Measurements from ENCODE around the gene TRABD.
"Not testable (repeated sequence)": the region's sequence is repeated elsewhere in the genome, so short reads cannot be mapped to it uniquely, and the experiment has no call there.

Gene TRABD, protein sequence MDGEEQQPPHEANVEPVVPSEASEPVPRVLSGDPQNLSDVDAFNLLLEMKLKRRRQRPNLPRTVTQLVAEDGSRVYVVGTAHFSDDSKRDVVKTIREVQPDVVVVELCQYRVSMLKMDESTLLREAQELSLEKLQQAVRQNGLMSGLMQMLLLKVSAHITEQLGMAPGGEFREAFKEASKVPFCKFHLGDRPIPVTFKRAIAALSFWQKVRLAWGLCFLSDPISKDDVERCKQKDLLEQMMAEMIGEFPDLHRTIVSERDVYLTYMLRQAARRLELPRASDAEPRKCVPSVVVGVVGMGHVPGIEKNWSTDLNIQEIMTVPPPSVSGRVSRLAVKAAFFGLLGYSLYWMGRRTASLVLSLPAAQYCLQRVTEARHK

DNA sequence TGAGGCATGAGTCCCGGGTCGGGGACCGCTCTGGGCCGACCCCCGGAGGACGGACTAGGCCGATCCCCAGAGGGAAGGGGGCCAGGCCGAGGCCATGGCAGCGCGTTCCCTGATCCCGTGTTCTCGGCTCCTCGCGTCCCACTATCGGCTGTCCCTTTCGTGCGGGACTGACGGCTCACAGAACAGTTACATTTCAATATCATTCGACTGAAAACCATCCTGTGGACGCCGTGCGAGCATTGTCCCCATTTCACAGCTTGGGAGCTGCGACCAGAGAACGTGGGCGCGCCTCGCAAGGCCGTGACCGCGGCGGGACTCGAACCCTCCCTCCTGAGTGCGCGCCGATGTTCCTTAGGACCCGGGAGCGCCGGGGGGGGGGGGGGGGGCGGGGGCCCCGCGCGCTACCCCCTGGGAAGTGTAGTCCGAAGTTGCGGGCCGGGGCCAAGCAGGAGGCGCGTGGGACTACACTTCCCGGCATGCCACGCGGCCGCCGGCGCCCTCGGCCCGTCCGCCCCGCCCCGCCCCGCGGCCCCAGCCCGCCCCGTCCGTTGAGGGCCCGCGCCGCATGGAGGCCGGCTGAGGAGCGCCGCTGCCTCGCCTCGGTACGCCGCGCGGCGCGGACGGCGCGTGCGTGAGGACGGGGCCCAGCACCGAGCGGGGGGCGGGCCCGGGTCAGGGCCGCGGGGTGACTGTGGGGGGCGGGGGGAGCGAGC, at the start of gene TRABD:
Gene TRABD, plus strand, starts transcription at position 539 of the 713 bp plus-strand sequence. CDS start 7,148 bp downstream, outside the sequence.
- peak; percentile 91 to 92 for DNase-seq

DNA sequence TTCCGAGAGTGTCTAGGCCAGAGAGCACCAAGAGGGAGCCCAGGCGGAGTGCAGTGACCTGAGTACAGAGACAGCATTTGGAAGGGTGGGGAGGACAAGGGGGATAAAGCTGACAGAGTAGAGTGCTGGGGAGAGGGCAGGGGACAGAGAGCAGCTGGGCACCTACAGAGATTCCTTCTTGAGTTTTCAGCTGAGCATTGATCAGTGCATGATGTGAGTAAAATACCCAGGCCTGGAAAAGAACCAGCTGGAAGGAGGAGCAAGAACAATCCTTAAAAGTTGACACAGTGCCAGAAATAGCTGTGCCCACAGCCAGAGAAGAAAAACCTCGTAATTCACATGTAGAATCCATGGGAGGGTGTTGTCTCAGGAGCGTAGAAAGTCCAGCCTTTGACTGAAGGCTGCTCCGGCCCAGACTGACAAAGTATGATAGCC, 49.1 kb upstream of the TRABD start:
- no peak for DNase-seq

DNA sequence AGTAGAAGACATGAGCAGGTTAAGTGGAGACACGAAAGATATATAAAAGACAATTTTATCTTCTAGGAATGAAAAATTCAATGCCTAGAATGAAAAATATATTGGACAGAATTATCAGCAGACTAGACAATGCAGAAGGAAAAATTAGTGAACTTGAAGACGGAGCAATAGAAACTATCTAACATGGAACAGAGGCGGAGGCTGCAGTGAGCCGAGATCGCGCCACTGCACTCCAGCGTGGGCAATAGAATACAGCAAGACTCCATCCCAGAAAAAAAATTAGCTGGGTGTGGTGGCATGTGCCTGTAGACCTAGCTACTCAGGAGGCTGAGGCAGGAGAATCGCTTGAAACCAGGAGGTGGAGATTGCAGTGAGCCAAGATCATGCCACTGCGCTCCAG, 48.4 kb upstream of the TRABD start:
- DNase-seq, result not testable (repeated sequence)

DNA sequence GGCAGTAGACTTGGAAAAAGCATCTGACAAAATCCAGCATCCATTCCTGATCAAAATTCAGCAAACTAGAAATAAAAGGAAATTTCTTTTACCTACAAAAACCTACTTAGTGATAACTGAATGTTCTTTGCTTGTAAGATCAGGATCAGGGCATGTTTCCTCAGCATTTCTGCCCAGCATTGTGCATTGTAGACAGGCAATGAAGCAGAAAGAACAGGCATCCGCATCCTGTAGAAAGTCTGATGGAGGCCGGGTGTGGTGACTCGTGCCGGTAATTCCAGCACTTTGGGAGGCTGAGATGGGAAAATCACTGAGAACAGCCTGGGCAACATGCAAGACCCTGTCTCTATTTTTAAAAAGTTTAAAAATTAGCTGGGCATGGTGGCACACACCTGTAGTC, 47.7 kb upstream of the TRABD start:
- DNase-seq, result no peak

DNA sequence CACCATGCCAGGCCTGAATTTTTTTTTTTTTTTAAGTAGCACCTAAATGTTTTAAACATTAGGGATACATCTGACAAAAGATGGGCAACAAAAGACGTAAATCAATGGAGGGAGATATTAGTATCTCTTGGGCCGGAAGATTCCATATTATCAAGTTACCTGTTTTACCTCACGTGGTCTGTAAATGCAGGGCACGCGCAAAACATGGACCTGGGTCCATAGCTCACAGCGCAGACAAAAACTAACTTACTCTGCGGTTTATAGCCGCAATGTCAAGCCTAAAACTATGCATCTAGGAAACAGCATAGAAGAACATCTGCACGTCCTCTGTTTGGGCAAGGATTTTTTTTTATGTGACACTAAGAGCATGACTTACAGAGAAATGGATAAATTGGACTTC, 46.7 kb upstream of the TRABD start:
- DNase-seq, result no peak

DNA sequence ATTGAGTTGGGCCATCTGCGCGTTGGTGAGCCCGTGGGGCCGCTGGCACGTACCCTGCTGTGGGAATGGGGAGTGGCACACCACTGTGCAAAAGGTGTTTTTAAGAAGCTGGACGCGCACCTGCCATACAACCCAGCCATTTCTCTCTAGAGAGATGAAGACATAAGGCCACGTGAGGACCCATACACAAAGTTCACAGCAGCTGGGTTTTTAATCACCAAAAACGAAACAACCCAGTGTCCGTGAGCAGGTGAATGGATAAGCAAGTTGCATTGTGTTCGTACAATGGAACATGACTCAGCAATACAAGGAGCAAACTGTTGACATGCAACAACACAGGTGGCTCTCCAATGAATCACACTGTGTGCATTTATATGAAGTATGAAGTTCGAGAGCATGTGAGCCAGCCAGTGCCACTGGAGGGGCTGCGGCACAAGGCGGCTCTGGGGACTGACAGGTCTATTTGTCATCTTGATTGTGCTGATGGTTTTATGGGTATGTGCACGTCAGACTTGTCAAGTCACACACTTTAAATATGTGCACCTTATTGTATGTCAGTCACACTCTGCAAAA, 45.8 kb upstream of the TRABD start:
- DNase-seq, result no peak

DNA sequence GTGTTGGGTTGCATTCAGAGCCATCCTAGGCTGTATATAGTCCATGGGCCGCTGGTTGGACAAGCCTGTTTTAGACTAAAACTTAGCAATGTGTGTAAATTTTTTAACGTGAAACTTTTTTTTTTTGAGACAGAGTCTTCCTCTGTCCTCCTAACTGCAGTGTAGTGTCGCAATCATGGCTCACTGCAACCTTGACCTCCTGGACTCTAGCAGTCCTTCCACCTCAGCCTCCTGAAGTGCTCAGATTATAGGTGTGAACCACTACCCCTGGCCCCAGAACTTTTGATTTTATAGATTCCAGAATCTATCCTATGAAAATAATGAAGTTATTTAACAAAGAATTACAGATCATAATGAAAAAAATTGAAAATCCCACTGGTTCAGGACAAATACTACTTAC, 45.1 kb upstream of the TRABD start:
- no peak for DNase-seq

DNA sequence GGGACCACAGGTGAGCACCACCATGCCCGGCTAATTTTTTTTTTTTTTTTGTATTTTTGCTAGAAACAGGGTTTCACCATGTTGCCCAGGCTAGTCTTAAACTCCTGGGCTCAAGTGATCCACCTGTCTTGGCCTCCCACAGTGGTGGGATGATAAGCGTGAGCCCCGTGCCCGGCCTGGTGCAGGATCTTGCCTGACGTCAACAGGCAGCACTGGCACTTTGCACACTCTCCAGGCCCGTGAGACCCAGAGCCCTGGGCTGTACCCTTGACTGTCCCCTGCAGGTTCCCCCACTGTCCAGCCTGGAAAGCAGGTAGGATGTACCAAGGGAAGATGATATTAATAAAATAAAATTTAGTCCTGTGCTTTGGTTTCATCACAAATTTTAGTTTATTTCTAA, 44.3 kb upstream of the TRABD start:
- DNase-seq, result no peak

DNA sequence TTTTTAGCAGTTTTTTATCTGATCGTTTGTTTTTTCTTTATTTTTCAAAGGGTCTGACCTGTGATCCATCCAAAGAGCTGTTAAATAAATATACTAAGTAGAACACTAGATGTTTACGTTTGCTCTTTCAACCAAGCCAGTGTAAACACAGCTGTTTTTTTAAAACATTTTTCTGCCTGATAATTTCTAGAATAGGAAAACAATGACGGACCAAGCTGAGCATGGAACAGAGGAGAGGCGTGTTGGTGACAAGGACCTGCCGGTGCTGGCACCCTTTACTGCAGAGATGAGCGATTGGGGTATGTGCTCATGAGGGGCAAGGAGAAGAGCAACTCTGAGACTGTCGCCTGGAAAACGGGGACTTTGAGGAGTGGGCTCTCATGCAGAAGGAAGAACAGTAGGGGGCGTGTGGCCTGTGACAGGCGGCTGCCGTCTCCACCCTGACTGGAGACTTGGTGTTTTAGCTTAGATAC, 43.8 kb upstream of the TRABD start:
- DNase-seq, result no peak

DNA sequence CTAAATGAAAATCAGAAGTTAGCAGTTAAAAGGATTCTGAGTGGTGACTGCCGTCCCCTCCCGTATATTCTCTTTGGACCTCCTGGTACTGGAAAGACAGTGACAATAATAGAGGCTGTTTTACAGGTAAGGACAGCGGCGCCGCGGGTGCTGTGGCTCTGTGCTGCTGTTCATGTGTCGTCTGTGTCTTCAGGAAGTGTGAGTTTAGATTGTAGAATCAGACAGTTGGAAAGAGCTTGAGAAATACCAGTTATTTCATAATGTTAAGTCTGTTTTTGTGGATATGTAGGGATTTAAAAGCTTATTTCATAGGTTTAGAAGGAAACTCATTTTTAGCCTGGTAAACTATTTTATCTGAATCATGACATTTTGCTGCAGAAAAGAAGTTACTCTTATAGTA, 42.6 kb upstream of the TRABD start:
- DNase-seq, result no peak

DNA sequence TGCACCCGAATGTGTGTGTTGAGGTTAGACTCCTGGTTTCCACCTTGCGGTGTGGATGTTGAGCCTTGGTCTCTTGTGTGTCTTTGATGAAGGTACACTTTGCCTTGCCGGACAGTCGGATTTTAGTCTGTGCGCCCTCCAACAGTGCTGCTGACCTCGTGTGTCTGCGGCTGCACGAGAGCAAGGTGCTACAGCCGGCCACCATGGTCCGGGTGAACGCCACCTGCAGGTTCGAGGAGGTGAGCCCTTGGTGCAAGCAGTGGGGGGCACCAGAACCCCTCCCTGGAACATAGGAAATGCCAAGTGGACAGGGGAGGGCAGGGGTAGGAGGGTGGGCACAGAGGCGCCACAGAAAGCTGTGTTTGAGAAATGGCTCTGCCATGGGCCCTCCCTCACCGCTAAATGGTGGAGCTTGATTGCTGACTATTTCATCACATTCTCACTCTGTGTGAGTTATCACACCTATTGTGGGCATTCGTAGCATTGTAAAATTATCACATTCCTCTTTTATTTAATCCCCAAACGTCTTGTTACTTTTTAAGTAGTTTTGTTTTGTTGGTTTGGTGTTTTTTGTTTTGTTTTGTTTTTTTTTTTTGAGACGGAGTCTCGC, 41.6 kb upstream of the TRABD start:
- no peak for DNase-seq

DNA sequence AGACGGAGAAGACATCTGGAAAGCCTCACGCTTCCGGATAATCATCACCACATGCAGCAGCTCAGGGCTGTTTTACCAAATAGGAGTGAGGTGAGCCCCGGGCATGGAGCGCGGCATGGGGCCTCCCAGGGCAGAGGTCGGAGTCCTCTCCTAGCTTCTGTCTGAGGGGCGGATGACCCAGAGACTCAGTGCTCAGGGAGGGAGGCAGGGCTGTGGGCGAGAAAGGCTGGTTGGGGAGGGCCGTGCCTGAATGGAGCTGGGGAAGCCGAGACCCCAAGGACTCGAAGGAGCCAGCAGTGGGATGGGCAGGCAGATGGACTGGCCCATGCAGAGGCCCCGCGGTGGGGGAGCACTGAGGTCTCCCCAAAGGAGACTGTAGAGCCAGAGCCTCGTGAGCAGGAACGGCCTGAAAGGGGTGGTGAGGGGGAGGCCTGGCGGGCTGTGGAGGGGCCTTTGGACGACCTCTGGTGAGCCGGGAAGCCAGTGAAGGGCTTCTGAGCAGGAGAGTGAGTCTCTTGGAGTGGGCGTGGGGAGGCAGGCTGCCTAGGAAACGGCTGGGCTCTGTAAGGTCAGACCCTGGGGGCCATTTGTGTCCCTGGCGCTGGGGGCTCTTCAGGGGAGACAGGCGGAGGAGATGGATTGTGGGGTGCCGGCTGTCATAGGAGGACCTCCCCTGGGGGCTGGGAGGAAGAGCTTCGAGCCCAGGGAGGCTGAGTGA, 39.8 kb upstream of the TRABD start:
- no peak for DNase-seq

DNA sequence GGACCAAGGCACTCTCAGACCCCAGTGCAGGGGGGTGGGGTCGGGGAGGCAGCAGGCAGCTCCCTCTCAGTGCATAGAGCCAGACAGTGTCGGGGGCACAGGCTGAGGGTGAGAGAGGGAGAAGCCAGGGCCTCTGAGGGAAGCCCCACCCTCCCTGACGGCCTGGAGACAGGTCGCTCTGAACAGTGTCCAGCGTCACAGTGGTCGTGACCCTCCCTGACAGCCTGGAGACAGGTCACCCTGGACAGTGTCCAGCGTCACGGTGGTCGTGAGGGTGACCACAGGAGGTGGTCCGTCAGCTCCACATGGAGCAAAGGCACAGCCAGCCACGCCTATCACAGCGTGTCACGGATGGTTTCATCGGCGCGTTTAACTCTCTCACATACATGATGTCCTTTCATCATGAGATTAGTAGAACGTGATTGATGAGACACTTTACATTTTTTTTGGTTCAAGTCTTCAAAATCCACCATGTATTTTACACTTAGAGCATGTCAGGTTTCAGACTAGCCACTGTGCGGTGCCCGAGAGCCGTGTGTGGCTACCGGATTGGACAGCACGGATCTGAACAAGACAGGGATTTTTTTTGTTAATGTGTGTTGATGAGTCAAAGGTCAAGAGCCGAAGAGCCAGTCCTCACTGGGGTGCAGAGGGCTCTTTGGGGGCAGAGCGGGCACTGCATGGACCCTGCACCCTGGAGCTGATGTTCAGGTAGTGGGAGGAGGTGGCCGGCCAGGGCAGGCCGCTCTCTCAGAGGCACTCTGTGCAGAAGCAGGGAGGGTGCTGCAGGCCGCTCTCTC, 39.1 kb upstream of the TRABD start:
- peak; percentile 8 to 14 for DNase-seq

DNA sequence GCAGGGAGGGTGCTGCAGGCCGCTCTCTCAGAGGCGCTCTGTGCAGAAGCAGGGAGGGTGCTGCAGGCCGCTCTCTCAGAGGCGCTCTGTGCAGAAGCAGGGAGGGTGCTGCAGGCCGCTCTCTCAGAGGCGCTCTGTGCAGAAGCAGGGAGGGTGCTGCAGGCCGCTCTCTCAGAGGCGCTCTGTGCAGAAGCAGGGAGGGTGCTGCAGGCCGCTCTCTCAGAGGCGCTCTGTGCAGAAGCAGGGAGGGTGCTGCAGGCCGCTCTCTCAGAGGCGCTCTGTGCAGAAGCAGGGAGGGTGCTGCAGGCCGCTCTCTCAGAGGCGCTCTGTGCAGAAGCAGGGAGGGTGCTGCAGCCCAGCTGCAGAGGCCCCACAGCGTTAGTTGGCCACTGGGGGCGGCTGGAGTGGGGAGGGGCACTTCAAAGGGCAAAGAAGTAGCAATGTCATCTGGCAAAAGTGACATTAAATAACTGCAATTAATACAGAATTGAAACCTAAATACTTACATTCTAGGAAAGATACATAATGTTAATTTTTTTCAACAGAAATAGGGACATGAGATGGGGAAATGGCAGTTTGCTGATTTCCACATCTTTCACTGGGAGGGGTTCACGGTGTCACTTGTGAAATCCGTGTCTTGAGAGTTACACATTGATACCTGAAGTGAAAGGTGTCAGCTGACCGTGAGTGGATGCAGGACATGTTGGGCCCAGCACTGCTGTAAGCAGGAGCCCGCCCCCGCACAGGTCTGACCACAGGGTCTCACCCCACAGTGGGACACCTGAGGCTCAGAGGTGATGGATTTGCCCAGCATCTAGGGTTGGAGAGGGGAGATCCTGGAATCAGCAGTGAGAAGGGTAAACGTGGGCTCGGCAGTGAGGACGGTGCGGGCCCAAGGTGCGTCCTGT, 38.2 kb upstream of the TRABD start:
- DNase-seq, result not testable (repeated sequence)

DNA sequence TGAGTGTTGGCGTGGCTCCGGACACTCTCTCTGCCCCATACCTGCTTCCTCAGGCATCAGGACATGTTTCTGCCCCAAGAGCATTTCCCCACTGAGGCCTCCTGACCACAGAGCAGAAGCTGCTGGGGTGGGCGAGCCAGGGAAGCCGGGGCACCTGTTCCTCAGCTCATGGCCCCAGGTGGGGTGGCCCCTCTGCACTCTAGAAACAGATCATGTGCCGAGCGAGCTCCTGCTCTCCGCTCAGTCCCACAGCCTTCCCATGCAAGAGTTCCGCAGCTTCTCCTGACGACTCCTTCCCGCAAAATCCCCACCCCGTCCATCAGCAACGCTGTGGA, 37.6 kb upstream of the TRABD start:
- no peak for DNase-seq

DNA sequence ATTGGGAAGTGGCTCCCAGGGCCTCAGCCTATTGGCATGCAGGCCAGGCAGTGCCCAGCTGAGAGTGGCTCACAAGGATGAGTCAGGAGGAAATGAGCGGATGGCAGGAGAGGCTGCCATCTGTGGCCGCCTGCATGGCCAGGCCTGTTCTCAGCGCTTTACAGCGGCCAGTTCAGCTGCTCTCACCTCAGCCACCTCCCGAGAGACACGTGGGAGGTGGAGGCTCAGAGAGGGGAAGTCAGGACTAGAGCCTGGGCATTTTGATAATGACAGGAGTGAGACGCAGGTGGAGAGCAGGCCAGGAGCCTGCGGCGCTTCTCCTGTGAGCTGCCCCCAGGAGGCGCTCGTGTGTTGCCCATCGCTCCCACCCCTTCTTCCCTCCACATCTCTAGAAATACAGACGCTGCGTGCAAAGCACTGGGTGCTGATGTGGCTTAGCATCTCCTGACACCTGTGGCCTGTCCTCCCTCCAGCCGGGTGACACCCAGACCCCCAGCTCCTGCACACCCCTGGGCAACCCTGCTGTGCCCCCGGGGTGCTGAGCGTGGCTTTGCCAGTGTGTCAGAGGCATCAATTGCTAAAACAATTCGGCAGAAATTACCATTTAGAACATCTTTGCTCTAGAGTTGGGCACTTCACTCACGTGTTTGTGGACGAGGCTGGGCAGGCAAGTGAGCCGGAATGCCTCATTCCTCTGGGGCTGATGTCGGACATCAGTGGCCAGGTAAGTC, 36.6 kb upstream of the TRABD start:
- DNase-seq, result peak; percentile 77 to 82

DNA sequence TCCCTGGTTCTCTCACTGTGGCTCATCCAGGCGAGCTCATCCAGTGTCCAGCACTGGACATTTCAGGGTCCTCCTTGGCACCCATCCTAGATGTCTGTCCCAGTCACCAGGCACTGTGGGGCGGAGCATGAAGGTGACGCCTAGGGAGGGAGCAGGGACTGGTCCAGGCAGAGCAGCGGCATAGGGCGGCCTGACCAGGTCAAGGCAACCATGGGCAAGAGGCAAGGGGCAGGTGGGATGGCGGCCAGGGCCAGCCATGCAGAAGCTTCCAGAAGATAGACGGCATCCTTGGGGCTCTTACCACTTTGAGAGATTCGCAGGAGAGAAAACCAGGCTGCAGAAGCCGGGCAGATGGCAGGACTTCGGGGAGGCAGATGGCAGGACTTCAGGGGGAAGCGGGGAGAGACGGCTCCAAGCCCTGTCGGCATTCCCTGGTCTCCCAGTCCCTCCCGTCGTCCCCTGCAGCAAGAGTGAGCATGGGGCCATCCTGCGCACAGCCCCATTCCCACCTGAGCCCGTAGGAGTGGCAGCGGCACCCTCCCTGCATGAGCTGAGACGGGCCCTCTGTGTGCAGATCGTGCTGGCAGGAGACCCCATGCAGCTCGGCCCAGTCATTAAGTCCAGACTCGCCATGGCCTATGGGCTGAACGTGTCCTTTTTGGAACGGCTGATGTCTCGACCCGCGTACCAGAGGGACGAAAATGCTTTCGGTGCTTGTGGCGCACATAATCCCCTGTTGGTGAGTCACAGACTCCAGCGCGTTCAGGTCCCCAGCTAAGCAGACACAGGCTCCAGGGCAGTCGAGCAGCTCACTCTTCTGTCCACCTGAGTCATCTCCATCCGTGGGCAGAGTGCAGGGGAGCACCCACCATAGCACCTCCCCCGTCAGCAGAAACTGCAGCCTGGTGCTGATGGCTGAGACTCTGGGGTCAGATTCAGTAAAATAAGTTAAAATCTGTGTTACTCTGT, 35.3 kb upstream of the TRABD start:
- no peak for DNase-seq

DNA sequence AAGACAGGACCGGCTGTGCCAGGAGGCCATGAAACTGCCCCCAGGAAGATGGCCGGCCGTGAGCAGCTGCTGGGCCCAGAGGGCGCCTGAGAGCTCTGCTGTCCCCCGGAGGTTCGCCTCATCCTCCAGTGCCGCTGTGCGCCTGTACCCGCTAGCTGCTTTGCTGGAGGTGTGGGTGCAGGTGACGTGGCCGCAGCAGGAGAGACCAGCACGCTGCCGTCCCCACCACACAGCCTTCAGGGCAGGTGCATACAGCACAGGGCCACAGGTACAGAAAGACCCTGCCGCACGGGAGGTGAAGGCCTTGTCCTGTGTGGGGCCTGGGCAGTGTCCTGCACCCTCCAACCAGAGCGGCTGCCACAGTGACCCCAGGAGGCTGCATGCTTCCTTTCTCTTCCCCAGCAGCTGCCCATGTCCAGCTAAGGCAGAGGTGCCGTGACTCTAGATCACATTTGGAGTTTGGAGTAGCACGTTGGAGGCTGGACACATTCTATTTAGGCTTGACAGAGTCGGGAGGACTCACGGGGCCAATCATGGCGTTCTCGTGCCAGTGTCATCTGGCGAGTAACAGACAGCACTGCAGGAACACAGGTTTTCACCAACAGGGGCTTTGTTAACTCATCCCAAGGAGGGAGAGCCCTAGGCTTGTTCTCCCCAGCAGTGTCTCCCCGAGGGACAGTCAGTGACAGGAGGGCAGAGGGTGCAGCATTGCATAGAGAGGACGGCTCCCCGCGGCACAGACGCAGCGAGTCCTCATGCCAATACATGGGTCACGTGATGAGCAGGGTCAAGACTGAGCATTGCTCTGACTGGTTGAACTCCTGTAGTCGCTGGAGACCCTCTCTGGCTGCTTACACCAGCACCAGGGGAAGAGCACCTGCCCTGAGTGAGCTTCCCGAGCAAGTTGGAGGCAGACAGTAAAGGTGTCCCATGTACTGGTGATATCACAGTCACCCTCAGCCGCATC, 33.9 kb upstream of the TRABD start:
- DNase-seq, result no peak
